ENCODE measurements around the gene CARM1. TPM values are rescaled to one million over a fixed set of nuclear protein-coding genes. Genes with fewer than 3 reads are reported as not detected.
"Not testable (repeated sequence)": the region's sequence is repeated elsewhere in the genome, so short reads cannot be mapped to it uniquely, and the experiment has no call there.

Gene CARM1
- total RNA-seq, 1 donor from 2014 or later: 78.0 TPM

GRCh38 chr19:10866495-10866894 lies 4.9 kb upstream of the CARM1 start:
- H3K27me3 Mint-ChIP-seq (ENCODE audit: low read depth): no peaks in the 10 kb centered on the region
- H3K4me3 Mint-ChIP-seq: no peak overlapping the region
- no peaks in the 10 kb centered on the region for H3K36me3 Mint-ChIP-seq
- no peak overlapping the region for H3K27ac Mint-ChIP-seq
- DNase-seq (ENCODE audit: low spot score in 2 of 2, unreplicated experiment in 2 of 2): no peak
- H3K9me3 Mint-ChIP-seq: no peaks in the 10 kb centered on the region
- H3K4me1 Mint-ChIP-seq: peaks cover 16% of the 10 kb centered on the region
- no peak for TF ChIP-seq CTCF (IDR thresholded peaks at IDR 0.05; ENCODE audit: unreplicated experiment)

GRCh38 chr19:10868872-10869547 lies 2.3 kb upstream of the CARM1 start:
- DNase-seq (ENCODE audit: low spot score in 2 of 2, unreplicated experiment in 2 of 2): no peak
- H3K9me3 Mint-ChIP-seq: no peaks in the 10 kb centered on the region
- peak overlapping the region; percentile 59 for H3K27ac Mint-ChIP-seq
- no peaks in the 10 kb centered on the region for H3K36me3 Mint-ChIP-seq
- no peak for TF ChIP-seq CTCF (IDR thresholded peaks at IDR 0.05; ENCODE audit: unreplicated experiment)
- H3K4me1 Mint-ChIP-seq: peaks cover 19% of the 10 kb centered on the region
- H3K27me3 Mint-ChIP-seq (ENCODE audit: low read depth): no peaks in the 10 kb centered on the region
- H3K4me3 Mint-ChIP-seq: no peak overlapping the region

GRCh38 chr19:10869872-10870311 lies 1.5 kb upstream of the CARM1 start:
- DNase-seq (ENCODE audit: low spot score in 2 of 2, unreplicated experiment in 2 of 2); H3K36me3 Mint-ChIP-seq; H3K27me3 Mint-ChIP-seq (ENCODE audit: low read depth); H3K9me3 Mint-ChIP-seq: not testable (repeated sequence)
- Mint-ChIP-seq H3K4me1 (peaks cover 15% of the 10 kb centered on the region), H3K4me3 (peak overlapping the region; percentile 68), H3K27ac (peak overlapping the region; percentile 95)

GRCh38 chr19:10870501-10870954 lies 825 bp upstream of the CARM1 start:
- Mint-ChIP-seq H3K4me3 (peak overlapping the region; percentile 68), H3K4me1 (peaks cover 15% of the 10 kb centered on the region), H3K9me3 (no peaks in the 10 kb centered on the region), H3K36me3 (no peaks in the 10 kb centered on the region), H3K27me3 (ENCODE audit: low read depth) (no peaks in the 10 kb centered on the region), H3K27ac (peak overlapping the region; percentile 95)
- TF ChIP-seq CTCF (IDR thresholded peaks at IDR 0.05; ENCODE audit: unreplicated experiment): no peak
- no peak for DNase-seq (ENCODE audit: low spot score in 2 of 2, unreplicated experiment in 2 of 2)

GRCh38 chr19:10871711-10872545 lies 575 bp downstream of the CARM1 start:
- H3K36me3 Mint-ChIP-seq: no peaks in the 10 kb centered on the region
- peak; percentile 48 for TF ChIP-seq CTCF (IDR thresholded peaks at IDR 0.05; ENCODE audit: unreplicated experiment)
- H3K27ac Mint-ChIP-seq: peak overlapping the region; percentile 96
- H3K9me3 Mint-ChIP-seq: no peaks in the 10 kb centered on the region
- no peaks in the 10 kb centered on the region for H3K27me3 Mint-ChIP-seq (ENCODE audit: low read depth)
- DNase-seq (ENCODE audit: low spot score in 2 of 2, unreplicated experiment in 2 of 2): peak; percentile 33 to 59
- peak overlapping the region; percentile 85 for H3K4me3 Mint-ChIP-seq
- peaks cover 15% of the 10 kb centered on the region for H3K4me1 Mint-ChIP-seq

GRCh38 chr19:10872546-10873107 lies 1.3 kb downstream of the CARM1 start:
- Mint-ChIP-seq H3K36me3 (no peaks in the 10 kb centered on the region), H3K4me3 (peak overlapping the region; percentile 85), H3K4me1 (peaks cover 15% of the 10 kb centered on the region), H3K27ac (peak overlapping the region; percentile 96), H3K27me3 (ENCODE audit: low read depth) (no peaks in the 10 kb centered on the region), H3K9me3 (no peaks in the 10 kb centered on the region)
- no peak for DNase-seq (ENCODE audit: low spot score in 2 of 2, unreplicated experiment in 2 of 2)
- TF ChIP-seq CTCF (IDR thresholded peaks at IDR 0.05; ENCODE audit: unreplicated experiment): peak; percentile 0

Data from mesothelial cell of epicardium (in vitro differentiated cells).